GM19240 (cell line): ENCODE data around the gene OR6P1.

ENCODE experiments used
- DNase-seq: peaks from one replicate; pipeline ENCODE4 v3.0.0; 2011; ENCODE audit warnings: low spot score; ENCODE audit not compliant: insufficient read length

OR6P1 gene

DNA sequence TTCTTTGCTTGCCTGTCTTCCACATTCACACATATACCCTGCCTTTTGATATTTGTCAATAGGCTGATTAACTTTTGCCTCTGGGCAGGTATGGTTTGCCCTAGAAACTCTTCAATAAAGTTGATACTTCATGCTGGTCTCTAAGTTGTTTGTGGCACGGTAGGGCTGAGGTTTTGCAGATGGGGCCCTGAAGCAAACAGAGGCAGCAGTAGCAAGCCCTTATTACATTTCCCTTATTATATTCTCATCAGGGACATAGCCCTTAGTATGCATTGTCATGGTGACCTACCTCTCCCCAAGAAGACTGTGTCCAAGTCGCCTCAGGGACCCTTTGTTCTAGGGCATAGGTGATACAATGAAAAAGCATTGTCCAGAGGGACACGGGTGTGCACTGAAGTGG is at the start of gene OR6P1:
OR6P1 (minus strand) TSS at position 101 of the 400 bp plus-strand sequence. CDS start 6,976 bp downstream, outside the sequence.
- no peak for DNase-seq

- DNase-seq, result no peak
These were observed 43.4 kb upstream of the OR6P1 start for GRCh38 chr1:158613764-158614163.

DNA sequence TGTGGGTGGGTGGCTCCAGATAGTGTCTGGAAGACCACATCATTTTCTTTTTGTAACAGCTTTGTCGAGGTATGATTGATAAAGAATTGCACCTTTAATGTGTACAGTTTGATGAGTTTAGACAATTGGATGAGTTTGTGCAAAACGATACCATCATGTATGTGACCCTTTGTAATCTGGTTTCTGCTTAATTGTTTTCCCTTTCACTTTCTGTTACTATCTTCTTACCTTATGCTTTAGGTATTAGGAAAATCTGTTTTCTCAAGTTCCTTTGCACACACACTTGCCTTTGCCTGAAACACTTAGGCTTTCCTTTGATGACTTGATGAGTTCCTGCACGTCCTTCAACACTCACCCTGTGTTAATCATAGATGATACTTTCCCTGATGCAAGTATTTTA is 41.5 kb upstream of the OR6P1 start:
- DNase-seq, result no peak

GRCh38 chr1:158607296-158607695 is 36.9 kb upstream of the OR6P1 start:
- no peak for DNase-seq

DNA sequence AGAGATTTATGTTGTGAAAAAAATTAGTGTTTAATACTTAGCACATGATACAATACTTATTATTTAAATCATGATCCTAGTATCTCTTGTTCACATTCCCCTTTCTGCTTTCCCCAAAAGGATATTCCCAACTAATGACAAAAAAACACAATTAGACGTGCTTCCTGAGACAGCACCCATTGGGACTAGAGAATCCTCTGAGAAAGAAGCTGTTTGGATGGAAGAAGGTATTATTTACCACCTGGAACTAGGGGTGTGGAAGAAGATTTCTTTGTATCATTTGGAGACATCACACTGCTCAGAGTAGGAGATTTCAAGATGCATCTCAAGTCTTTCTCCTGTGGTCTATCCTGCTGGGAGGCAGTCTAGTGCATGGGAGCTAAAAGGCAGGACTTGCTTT is 34.6 kb upstream of the OR6P1 start, which contains the start of gene OR10Z1:
OR10Z1 (plus strand) TSS at position 301 of the 400 bp plus-strand sequence. CDS start 1,171 bp downstream, outside the sequence.
- no peak for DNase-seq

DNA sequence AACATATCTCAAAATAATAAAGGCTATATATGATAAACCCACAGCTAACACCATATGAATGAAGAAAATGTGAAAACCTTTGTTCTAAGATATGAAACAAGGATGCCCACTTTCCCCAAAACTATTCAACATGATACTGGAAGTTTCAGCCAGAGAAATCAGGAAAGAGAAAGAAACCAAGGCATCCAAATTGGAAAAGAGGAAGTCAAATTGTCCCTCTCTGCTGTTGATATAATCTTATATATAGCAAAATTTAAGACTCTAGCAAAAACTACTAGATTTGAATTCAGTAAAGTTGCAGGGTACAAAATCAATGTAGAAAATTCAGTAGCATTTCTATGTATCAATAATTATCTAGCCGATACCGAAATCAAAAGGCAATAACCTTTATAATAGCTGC is 30.4 kb upstream of the OR6P1 start:
- DNase-seq, result no peak

DNA sequence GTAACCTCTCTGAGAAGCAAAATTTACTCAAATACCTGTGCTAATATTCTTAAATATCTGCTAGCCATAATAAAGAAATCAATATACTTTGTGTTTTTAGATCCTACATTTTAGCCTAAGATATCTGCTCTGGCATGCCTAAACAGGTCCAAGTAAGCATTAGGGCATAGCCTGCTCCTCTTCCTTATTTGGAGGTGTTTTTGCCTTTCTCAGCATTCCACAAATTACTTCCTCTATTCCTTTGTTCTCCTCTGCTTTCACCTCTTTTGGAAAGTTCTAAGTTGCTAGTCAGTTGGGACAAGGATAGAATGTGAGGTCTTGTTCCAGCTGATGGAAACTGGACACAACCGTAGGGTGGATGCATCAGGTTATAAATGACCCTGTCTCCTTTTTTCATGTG is 16.6 kb upstream of the OR6P1 start:
- DNase-seq, result no peak

DNA sequence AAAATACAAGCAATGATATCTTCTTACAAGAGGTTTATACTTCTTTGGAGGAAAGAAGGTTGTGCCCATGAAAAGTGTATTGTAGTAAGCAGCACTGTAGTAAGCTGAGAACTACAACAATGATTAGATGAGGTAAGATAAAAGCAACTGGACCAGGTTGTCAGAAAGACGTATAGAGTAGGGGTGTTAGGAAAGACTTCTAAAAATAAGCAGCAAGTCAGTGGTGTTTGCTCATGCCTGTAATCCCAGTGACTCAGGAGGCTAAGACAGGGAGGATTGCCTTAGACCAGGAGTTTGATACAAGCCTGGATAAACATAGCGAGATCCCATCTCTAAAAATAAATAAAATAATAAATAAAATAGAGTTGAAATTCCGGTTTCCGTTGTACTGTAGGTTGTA is 13.6 kb upstream of the OR6P1 start:
- DNase-seq, result no peak

- DNase-seq, result no peak
These were observed 9.4 kb upstream of the OR6P1 start, which contains the start of gene OR10X1 for GRCh38 chr1:158579733-158580132. OR10X1 (minus strand) TSS chr1:158579899; CDS start chr1:158579899, 0 bp downstream.

DNA sequence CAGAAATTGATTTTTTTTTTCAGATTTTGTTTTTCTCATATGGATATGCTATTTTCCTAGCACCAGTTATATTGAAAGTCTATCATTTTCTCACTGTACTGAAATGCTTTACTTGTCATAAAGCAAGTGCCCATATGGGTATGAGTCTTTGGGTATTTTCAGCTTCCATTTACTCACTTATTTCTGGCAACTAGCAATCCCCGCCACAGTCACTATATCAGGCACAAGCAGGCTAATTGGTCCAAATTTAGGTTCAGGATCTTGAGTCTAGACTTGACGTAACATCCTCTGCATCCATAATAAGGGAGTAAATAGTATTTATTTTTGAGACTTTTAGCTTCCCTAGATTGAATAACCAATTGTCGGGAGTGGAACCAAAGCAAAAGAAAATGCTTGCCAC is 7.2 kb upstream of the OR6P1 start:
- no peak for DNase-seq

DNA sequence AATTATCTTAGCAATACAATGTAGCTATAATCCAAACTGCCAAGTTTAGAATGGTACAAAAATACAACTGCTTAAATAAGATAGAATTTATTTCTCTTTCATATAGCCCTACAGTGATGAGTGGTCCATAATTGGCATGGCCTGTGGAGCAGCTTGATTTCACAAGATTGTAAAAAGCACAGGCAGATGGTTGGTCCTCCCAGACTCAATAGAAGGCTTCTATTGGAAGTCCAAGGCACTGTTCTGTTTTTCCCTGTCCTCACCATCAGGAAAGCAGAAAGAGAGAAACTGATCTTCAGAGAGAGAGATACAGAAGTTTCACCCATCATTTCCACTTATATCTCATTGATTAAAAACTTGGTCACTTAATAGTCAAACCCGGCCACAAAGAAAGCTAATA is 1.8 kb upstream of the OR6P1 start:
- no peak for DNase-seq

DNA sequence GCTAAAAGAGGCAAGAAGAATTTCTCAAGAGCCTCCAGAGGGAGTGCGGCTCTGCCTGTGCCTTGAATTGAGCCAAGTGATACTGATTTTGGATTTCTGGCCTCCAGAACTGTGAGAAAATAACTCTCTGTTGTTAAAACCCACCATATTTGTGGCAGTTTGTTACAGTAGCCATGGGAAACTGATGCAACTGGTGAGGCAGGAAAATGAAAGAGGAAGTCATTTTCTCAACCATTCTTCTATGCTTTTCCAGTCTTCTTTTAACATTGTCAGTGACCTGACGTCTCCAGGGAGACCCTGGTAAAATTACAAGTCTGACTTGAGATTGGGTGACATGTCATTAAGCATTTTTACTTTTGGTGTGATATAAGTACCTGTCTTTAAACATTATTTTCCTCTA is 5.8 kb downstream of the OR6P1 start:
- no peak for DNase-seq

DNA sequence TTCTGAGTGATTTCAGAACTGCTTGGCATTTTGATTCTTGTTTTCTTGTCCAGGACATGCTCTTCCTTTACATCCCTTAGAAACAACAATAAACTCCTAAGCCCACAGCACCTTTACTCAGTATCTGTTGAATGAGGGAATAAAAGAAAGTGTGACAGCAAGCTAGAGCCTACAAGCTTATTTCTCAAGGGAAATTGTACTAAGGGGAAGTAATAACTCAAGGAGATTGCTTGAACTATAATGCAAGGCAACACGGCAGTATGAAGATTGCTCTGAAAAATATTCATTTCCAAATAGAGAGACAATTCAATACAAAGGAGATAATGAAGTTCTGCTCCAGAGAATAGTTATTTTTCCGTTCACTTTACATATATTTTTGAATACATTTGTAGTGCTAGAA is 6.5 kb downstream of the OR6P1 start:
- DNase-seq, result no peak

GRCh38 chr1:158559696-158560095 is 10.7 kb downstream of the OR6P1 start:
- DNase-seq, result no peak

DNA sequence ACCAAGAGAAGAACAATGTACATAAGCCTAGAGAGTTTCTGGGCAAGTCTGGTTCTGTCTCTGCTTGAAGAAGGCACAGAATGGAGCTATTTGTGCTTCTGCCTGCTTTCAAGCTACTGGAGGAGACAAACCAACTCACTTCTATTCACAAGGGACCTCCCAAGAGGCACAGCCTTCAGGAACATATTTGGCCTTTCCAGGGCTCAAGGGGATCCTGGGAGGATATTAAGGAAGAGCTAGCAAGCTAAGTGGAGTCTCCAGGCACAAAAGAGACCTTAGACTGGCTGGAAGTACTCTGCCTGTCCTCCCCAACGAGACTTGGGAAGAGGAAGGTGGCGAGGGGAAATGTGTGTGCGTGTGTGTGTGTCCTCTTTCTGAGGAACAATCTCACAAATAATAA is 16.0 kb downstream of the OR6P1 start, which contains the start of gene OR6Y1:
OR6Y1 (minus strand) TSS at position 54 of the 400 bp plus-strand sequence. CDS start 6,300 bp downstream, outside the sequence.
- DNase-seq, result no peak

DNA sequence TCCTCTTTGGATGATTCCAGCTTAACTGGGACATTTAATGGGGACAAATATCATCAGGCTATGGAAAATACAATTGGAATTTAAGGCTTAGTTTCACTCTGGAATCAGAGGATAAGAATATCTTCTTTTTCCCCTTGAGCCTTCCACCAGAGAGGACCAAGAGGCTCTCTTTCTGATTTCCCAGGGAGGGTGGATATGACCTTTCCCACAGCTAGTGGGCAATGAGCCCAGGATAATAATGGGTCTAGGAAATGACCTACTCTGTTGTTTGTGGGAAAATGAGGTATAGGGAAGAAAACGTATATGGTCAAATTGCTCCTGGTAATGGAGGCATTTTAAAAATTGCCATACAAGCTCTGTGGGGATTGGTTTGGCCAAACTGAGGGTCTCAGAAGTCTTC is 18.1 kb downstream of the OR6P1 start:
- no peak for DNase-seq

GRCh38 chr1:158547533-158547932 is 22.8 kb downstream of the OR6P1 start:
- no peak for DNase-seq

GRCh38 chr1:158537609-158538008 is 32.8 kb downstream of the OR6P1 start:
- DNase-seq, result no peak

- DNase-seq, result no peak
These were observed 35.9 kb downstream of the OR6P1 start for GRCh38 chr1:158534496-158534895.

- DNase-seq, result no peak
These were observed 43.1 kb downstream of the OR6P1 start for GRCh38 chr1:158527190-158527815.

DNA sequence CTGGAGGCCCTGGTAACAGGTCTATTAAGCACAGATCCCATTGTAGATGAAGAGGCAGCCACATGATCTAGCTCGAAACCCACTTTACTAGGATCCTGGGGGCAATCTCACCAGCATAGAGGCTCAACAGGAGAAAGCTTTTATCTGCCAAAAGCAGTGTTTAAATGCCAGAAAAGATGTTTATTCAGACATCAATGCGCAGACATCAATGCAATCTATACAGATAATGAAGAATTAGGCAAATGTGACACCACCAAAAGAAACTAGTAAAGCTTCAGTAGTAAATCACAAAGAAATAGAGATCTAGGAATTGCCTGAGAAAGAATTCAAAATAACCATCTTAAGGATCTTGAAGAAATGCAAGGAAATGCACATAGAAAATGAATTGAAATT is 48.7 kb downstream of the OR6P1 start:
- DNase-seq, result no peak

DNA sequence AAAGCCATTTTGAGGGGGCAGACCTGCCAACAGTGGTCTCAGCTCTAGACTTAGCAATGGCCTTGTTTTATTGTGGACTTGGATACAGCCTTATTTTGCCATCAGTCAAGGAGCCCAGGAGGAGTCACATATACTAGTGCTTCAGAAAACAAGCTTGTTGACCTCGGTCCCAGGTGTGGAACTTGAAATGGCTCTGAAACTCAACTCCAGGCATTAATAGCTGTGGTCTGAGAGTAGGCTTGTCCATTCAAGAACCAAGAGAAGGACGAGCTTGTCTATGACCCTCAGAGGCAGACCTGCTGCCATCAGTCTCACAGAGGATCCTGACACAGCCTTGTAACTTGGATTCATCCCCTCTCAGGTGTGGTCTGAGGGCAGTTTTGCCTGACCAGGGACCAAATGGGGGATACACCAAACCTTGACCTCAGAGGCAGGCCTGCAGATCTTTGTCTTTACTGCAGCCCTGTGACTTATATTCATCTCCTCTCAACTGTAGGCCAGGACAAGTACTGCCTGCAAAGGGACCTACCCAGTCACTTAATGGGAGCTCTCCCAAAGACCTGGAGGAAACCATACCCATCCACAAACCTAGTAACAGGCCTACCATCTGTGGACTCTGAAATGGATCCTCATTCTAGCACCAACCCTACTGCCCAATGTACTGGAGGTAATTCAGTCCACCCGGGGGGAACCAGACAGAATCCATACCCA is 49.3 kb downstream of the OR6P1 start:
- DNase-seq, result no peak

DNA sequence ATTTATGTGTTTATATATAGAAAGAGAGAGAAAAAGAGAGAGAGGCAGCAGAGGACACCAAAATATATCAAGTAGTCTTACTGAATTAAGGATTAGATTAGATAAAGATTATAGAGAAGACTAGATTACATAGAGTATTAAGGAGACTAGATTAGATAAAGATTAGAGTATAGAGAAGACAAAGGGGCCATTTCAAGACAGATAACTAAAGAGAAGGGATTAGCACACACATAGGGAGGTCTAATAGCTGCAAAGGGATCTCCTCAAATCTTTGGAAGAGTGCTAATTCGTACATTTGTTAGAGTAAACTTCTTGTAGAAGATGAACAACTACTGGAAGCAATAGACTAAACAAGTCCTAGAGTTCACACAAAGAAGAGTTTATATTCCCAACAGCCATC is 50.4 kb downstream of the OR6P1 start:
- no peak for DNase-seq
